Measurements from ENCODE around the gene HMGN4. TPM values are rescaled to one million over a fixed set of nuclear protein-coding genes. Genes with fewer than 3 reads are reported as not detected.
"Not testable (repeated sequence)": the region's sequence is repeated elsewhere in the genome, so short reads cannot be mapped to it uniquely, and the experiment has no call there.

The HMGN4 gene
- total RNA-seq, 5 donors from 2014 or later (not counting 1 experiment from before 2014, with no cell fraction given), result 49.2 to 92.5 (median 62.7) TPM

GRCh38 chr6:26541579-26541978, 3.4 kb downstream of the HMGN4 start:
- Mint-ChIP-seq H3K4me1 (peaks cover 55 to 71% (median 57%) of the 10 kb centered on the region in 3 donors), H3K27ac (peak overlapping the region; percentile 60 to 81), H3K9me3 (no peaks in the 10 kb centered on the region)

GRCh38 chr6:26543953-26544352, 5.8 kb downstream of the HMGN4 start:
- Mint-ChIP-seq H3K27me3 (no peaks in the 10 kb centered on the region), H3K4me1 (peaks cover 41 to 52% (median 45%) of the 10 kb centered on the region in 3 donors), H3K36me3 (peaks cover 47% of the 10 kb centered on the region), H3K4me3 (no peak overlapping the region), H3K9me3 (no peaks in the 10 kb centered on the region), H3K27ac (peak overlapping the region; percentile 9 to 64)
- Histone ChIP-seq H3K27me3 (replicated peaks in 1 of 2; ENCODE audit: control insufficient read depth in 2 of 2, extremely low read depth in 1 of 2, insufficient read depth in 2 of 2, low read length in 1 of 2) (no peaks in the 10 kb centered on the region), H3K27ac (ENCODE audit: low read length) (no peak overlapping the region), H3K4me3 (ENCODE audit: control insufficient read depth in 1 of 2, extremely low read depth in 1 of 2, low read length in 1 of 2) (no peak overlapping the region), H3K9me3 (no peaks in the 10 kb centered on the region), H3K36me3 (ENCODE audit: control insufficient read depth in 2 of 2, extremely low read depth in 1 of 2, insufficient read depth in 1 of 2, low read length in 1 of 2) (peaks cover 0 to 33% of the 10 kb centered on the region in 2 donors), H3K4me1 (ENCODE audit: control insufficient read depth in 1 of 2, extremely low read depth in 1 of 2, insufficient read depth in 2 of 2, low read length in 2 of 2) (peaks cover 13 to 22% of the 10 kb centered on the region in 2 experiments)
- ChIA-PET CTCF (interaction anchor here in 1 of 2 donors (0.7 kb wide), 1 partner anchor 29 kb away, joined by 7 read pairs; no protein-coding TSS in a partner anchor), POLR2A (interaction anchor here in 1 of 2 donors (0.6 kb wide), 1 partner anchor 1267 kb away, joined by 3 read pairs; no protein-coding TSS in a partner anchor)
- DNase-seq, result peak in 1 of 35 experiments; percentile 43
- peak; percentile 68 to 81 (median 70) for ATAC-seq (replicated peaks in 1 of 4)

More at GRCh38 chr6:26541579-26541978, 3.4 kb downstream of the HMGN4 start:
- peaks cover 0 to 33% of the 10 kb centered on the region in 2 donors for H3K36me3 ChIP-seq (ENCODE audit: control insufficient read depth in 2 of 2, extremely low read depth in 1 of 2, insufficient read depth in 1 of 2, low read length in 1 of 2)
- Mint-ChIP-seq H3K27me3 (peaks cover 0 to 4% of the 10 kb centered on the region in 2 donors), H3K36me3 (peaks cover 46% of the 10 kb centered on the region), H3K4me3 (peak overlapping the region in 1 of 3 donors; percentile 8)
- ATAC-seq (replicated peaks in 1 of 4) (no peak), DNase-seq (no peak)
- H3K27me3 ChIP-seq (replicated peaks in 1 of 2; ENCODE audit: control insufficient read depth in 2 of 2, extremely low read depth in 1 of 2, insufficient read depth in 2 of 2, low read length in 1 of 2), result no peaks in the 10 kb centered on the region
- H3K9me3 ChIP-seq, result no peaks in the 10 kb centered on the region
- H3K4me3 ChIP-seq (ENCODE audit: control insufficient read depth in 1 of 2, extremely low read depth in 1 of 2, low read length in 1 of 2), result no peak overlapping the region
- no peak overlapping the region for H3K27ac ChIP-seq (ENCODE audit: low read length)
- ChIA-PET CTCF (interaction anchor here (0.6 to 0.8 kb wide), 2 partner anchors 11 to 22 kb away, joined by 3 to 4 read pairs; no protein-coding TSS in a partner anchor), POLR2A (interaction anchor here in 1 of 2 donors (0.6 to 1.2 kb wide), 2 partner anchors 11 to 67 kb away, joined by 4 read pairs; no protein-coding TSS in a partner anchor)
- WGBS (ENCODE audit: insufficient coverage), result no CpG with 5 or more reads among the region's 1 CpG
- peaks cover 22 to 36% of the 10 kb centered on the region in 2 experiments for H3K4me1 ChIP-seq (ENCODE audit: control insufficient read depth in 1 of 2, extremely low read depth in 1 of 2, insufficient read depth in 2 of 2, low read length in 2 of 2)

- no peak overlapping the region for H3K27ac Mint-ChIP-seq
- H3K4me1 Mint-ChIP-seq, result peaks cover 37 to 47% (median 41%) of the 10 kb centered on the region in 3 donors
- H3K36me3 Mint-ChIP-seq, result peaks cover 47% of the 10 kb centered on the region
- Histone ChIP-seq H3K36me3 (ENCODE audit: control insufficient read depth in 2 of 2, extremely low read depth in 1 of 2, insufficient read depth in 1 of 2, low read length in 1 of 2) (peaks cover 0 to 33% of the 10 kb centered on the region in 2 donors), H3K27ac (ENCODE audit: low read length) (no peak overlapping the region), H3K4me1 (ENCODE audit: control insufficient read depth in 1 of 2, extremely low read depth in 1 of 2, insufficient read depth in 2 of 2, low read length in 2 of 2) (peaks cover 10 to 17% of the 10 kb centered on the region in 2 experiments), H3K4me3 (ENCODE audit: control insufficient read depth in 1 of 2, extremely low read depth in 1 of 2, low read length in 1 of 2) (no peak overlapping the region), H3K9me3 (no peaks in the 10 kb centered on the region), H3K27me3 (replicated peaks in 1 of 2; ENCODE audit: control insufficient read depth in 2 of 2, extremely low read depth in 1 of 2, insufficient read depth in 2 of 2, low read length in 1 of 2) (no peaks in the 10 kb centered on the region)
- POLR2A ChIA-PET, result interaction anchor here in 1 of 2 donors (0.6 kb wide), 1 partner anchor 272 kb away, joined by 7 read pairs; a partner anchor contains a TSS
- H3K27me3 Mint-ChIP-seq, result no peaks in the 10 kb centered on the region
- no peaks in the 10 kb centered on the region for H3K9me3 Mint-ChIP-seq
- DNase-seq (no peak), ATAC-seq (replicated peaks in 1 of 4) (no peak)
- no peak overlapping the region for H3K4me3 Mint-ChIP-seq
- CTCF ChIA-PET, result interaction anchor here in 1 of 2 donors (0.6 kb wide), 1 partner anchor 369 kb away, joined by 4 read pairs; no protein-coding TSS in a partner anchor
Measured at GRCh38 chr6:26544473-26544872, 6.3 kb downstream of the HMGN4 start.

GRCh38 chr6:26545627-26546026, 7.5 kb downstream of the HMGN4 start:
- Histone ChIP-seq H3K4me1 (ENCODE audit: control insufficient read depth in 1 of 2, extremely low read depth in 1 of 2, insufficient read depth in 2 of 2, low read length in 2 of 2) (peaks cover 6 to 12% of the 10 kb centered on the region in 2 experiments), H3K9me3 (no peaks in the 10 kb centered on the region), H3K27ac (ENCODE audit: low read length) (no peak overlapping the region), H3K4me3 (ENCODE audit: control insufficient read depth in 1 of 2, extremely low read depth in 1 of 2, low read length in 1 of 2) (no peak overlapping the region), H3K36me3 (ENCODE audit: control insufficient read depth in 2 of 2, extremely low read depth in 1 of 2, insufficient read depth in 1 of 2, low read length in 1 of 2) (peaks cover 0 to 26% of the 10 kb centered on the region in 2 donors), H3K27me3 (replicated peaks in 1 of 2; ENCODE audit: control insufficient read depth in 2 of 2, extremely low read depth in 1 of 2, insufficient read depth in 2 of 2, low read length in 1 of 2) (no peaks in the 10 kb centered on the region)
- no peaks in the 10 kb centered on the region for H3K27me3 Mint-ChIP-seq
- POLR2A ChIA-PET, result no interaction called here
- peaks cover 37 to 40% (median 38%) of the 10 kb centered on the region in 3 donors for H3K4me1 Mint-ChIP-seq
- H3K36me3 Mint-ChIP-seq, result peaks cover 45% of the 10 kb centered on the region
- H3K9me3 Mint-ChIP-seq, result no peaks in the 10 kb centered on the region
- WGBS (ENCODE audit: insufficient coverage), result 89% methylated on average over 5 of the region's 6 CpGs
- H3K27ac Mint-ChIP-seq, result peak overlapping the region in 1 of 2 donors; percentile 2
- CTCF ChIA-PET, result interaction anchor here in 1 of 2 donors (0.5 kb wide), 1 partner anchor 295 kb away, joined by 3 read pairs; a partner anchor contains a TSS
- ATAC-seq (replicated peaks in 1 of 4) (no peak), DNase-seq (no peak)
- H3K4me3 Mint-ChIP-seq, result no peak overlapping the region

DNA sequence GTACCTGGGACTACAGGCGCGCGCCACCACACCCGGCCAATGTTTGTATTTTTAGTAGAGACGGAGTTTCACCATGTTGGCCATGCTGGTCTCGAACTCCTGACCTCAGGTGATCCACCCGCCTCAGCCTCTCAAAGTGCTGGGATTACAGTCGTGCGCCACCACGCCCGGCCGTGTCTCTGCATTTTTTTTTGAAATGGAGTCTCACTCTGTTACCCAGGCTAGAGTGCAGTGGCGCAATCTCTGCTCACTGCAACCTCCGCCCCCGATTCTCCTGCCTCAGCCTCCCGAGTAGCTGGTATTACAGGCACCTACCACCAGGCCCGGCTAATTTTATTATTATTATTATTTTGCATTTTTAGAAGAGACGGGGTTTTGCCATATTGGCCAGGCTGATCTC, 9.2 kb downstream of the HMGN4 start:
- CTCF ChIA-PET, result interaction anchor here in 1 of 2 donors (0.6 kb wide), 1 partner anchor 11 kb away, joined by 3 read pairs; no protein-coding TSS in a partner anchor
- H3K4me3 ChIP-seq (ENCODE audit: control insufficient read depth in 1 of 2, extremely low read depth in 1 of 2, low read length in 1 of 2); H3K27ac Mint-ChIP-seq; H3K27me3 ChIP-seq (replicated peaks in 1 of 2; ENCODE audit: control insufficient read depth in 2 of 2, extremely low read depth in 1 of 2, insufficient read depth in 2 of 2, low read length in 1 of 2); ATAC-seq (replicated peaks in 1 of 4); DNase-seq; POLR2A ChIA-PET; H3K9me3 ChIP-seq; H3K4me3 Mint-ChIP-seq; H3K27me3 Mint-ChIP-seq; H3K9me3 Mint-ChIP-seq; H3K4me1 ChIP-seq (ENCODE audit: control insufficient read depth in 1 of 2, extremely low read depth in 1 of 2, insufficient read depth in 2 of 2, low read length in 2 of 2); H3K27ac ChIP-seq (ENCODE audit: low read length): not testable (repeated sequence)
- WGBS (ENCODE audit: insufficient coverage), result 92% methylated on average over 16 of the region's 18 CpGs
- H3K36me3 Mint-ChIP-seq, result peaks cover 36% of the 10 kb centered on the region
- H3K4me1 Mint-ChIP-seq, result peaks cover 28 to 35% (median 28%) of the 10 kb centered on the region in 3 donors
- peaks cover 0 to 24% of the 10 kb centered on the region in 2 donors for H3K36me3 ChIP-seq (ENCODE audit: control insufficient read depth in 2 of 2, extremely low read depth in 1 of 2, insufficient read depth in 1 of 2, low read length in 1 of 2)

DNA sequence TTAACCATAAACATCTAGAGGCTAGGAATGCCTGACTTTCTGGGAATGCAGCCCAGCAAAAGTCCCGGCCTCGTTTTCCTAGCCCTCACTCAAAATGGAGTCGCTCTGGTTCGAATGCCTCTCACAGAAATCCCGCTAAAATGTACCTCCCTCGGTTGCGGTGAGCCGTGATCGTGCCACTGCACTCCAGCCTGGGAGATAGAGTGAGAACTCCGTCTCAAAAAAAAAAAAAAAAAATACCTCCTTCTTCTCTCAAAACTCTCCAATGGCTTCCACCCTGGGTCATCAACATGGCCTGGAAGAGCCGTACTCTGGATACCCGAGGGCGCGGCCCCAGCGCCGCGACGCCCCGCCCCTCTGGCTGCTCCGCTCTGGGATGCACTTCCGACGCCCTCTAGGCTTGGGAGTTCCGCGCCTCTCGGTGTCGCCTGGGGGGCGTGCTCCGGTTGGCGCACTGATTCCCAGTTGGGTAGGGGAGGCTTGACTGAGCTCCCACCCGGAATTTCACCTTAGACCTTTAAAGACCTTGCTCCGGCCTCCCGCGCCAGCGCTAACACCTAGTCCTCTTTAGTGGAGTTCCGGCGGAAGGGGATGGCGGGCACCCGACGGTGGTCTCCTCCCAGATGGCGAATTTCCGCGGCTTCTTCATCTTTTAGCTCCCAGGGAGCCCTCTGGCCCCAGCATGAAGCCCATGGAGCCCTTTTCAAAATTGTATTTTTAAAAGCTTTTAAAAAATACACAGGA, 12.3 kb downstream of the HMGN4 start:
- Histone ChIP-seq H3K27ac (ENCODE audit: low read length) (no peak overlapping the region), H3K27me3 (replicated peaks in 1 of 2; ENCODE audit: control insufficient read depth in 2 of 2, extremely low read depth in 1 of 2, insufficient read depth in 2 of 2, low read length in 1 of 2) (no peaks in the 10 kb centered on the region), H3K36me3 (ENCODE audit: control insufficient read depth in 2 of 2, extremely low read depth in 1 of 2, insufficient read depth in 1 of 2, low read length in 1 of 2) (peaks cover 0 to 11% of the 10 kb centered on the region in 2 donors), H3K4me3 (ENCODE audit: control insufficient read depth in 1 of 2, extremely low read depth in 1 of 2, low read length in 1 of 2) (peak overlapping the region; percentile 70 to 88), H3K9me3 (no peaks in the 10 kb centered on the region), H3K4me1 (ENCODE audit: control insufficient read depth in 1 of 2, extremely low read depth in 1 of 2, insufficient read depth in 2 of 2, low read length in 2 of 2) (peaks cover 23% of the 10 kb centered on the region in 2 experiments)
- WGBS (ENCODE audit: insufficient coverage), result 8% methylated on average over 27 of the region's 42 CpGs
- H3K27ac Mint-ChIP-seq, result peak overlapping the region; percentile 55 to 58
- H3K4me1 Mint-ChIP-seq, result peaks cover 14 to 18% (median 15%) of the 10 kb centered on the region in 3 donors
- H3K4me3 Mint-ChIP-seq, result peak overlapping the region in 2 of 3 donors; percentile 90
- ChIA-PET POLR2A (no interaction called here), CTCF (no interaction called here)
- DNase-seq (peak in 6 of 35 experiments; percentile 9 to 59 (median 33)), ATAC-seq (replicated peaks in 1 of 4) (peak; percentile 15 to 39 (median 23))
- peaks cover 16% of the 10 kb centered on the region for H3K36me3 Mint-ChIP-seq
- H3K27me3 Mint-ChIP-seq, result peaks cover 0 to 1% of the 10 kb centered on the region in 2 donors
- no peaks in the 10 kb centered on the region for H3K9me3 Mint-ChIP-seq

Data from T-cell (primary cell).